WTC11 (cell line): Measurements from ENCODE around the gene ARPC5. TPM values are rescaled to one million over a fixed set of nuclear protein-coding genes. Genes with fewer than 3 reads are reported as not detected.

Experiments used
- ATAC-seq: fragments of 200-7000 bp; cut with Tn5 transposase; 2 replicates; pipeline ENCODE4 v1.10.0; 2021; ENCODE audit warnings: mild to moderate bottlenecking, moderate library complexity
- CTCF ChIA-PET: fragments of 300-600 bp; sonication (Branson Sonifier 250); formaldehyde crosslinking; loops from one replicate; lab custom pipeline; 2021; ENCODE audit warnings: antibody characterized with exemption; lab: Charles Lee
- POLR2A ChIA-PET: fragments of 350-600 bp; sonication (Branson Sonifier 250); formaldehyde crosslinking; loops from one replicate; lab custom pipeline; 2021; ENCODE audit warnings: antibody characterized with exemption; lab: Charles Lee
- DNase-seq: peaks from one replicate; pipeline ENCODE4 v3.0.0; 2021; ENCODE audit warnings: low spot score
- H3K27ac Mint-ChIP-seq: 2 replicates; pipeline ENCODE4 v1.8.0; 2021; ENCODE audit warnings: mixed read lengths
- H3K27me3 Mint-ChIP-seq: 2 replicates; pipeline ENCODE4 v1.8.0; 2021; ENCODE audit warnings: low read depth, mild to moderate bottlenecking, moderate library complexity, mixed read lengths
- H3K36me3 Mint-ChIP-seq: 2 replicates; pipeline ENCODE4 v1.8.0; 2021; ENCODE audit warnings: mixed read lengths
- H3K4me1 Mint-ChIP-seq: 2 replicates; pipeline ENCODE4 v1.8.0; 2022; ENCODE audit warnings: mixed read lengths
- H3K4me3 Mint-ChIP-seq: 2 replicates; pipeline ENCODE4 v1.8.0; 2021; ENCODE audit warnings: mild to moderate bottlenecking, moderate library complexity, mixed read lengths
- H3K9me3 Mint-ChIP-seq: 2 replicates; pipeline ENCODE4 v1.8.0; 2021; ENCODE audit warnings: mixed read lengths
- CREM ChIP-seq: sonication (generic); formaldehyde crosslinking; IDR thresholded peaks from 2 replicates; pipeline ENCODE4 v1.8.1; 2022; ENCODE audit warnings: mild to moderate bottlenecking, missing genetic modification reagents, moderate library complexity
- E2F5 ChIP-seq: sonication (generic); formaldehyde crosslinking; IDR thresholded peaks from 2 replicates; pipeline ENCODE4 v1.8.1; 2022; ENCODE audit warnings: mild to moderate bottlenecking, moderate library complexity, missing genetic modification reagents
- ELF4 ChIP-seq: sonication (generic); formaldehyde crosslinking; IDR thresholded peaks from 2 replicates; pipeline ENCODE4 v1.8.1; 2022; ENCODE audit warnings: low read depth, mild to moderate bottlenecking, moderate library complexity, missing genetic modification reagents
- FOXK1 ChIP-seq: sonication (generic); formaldehyde crosslinking; IDR thresholded peaks from 2 replicates; pipeline ENCODE4 v1.8.0; 2022; ENCODE audit warnings: mild to moderate bottlenecking, moderate library complexity, missing genetic modification reagents
- GRHL2 ChIP-seq: fragments of 250-450 bp; sonication (Bioruptor Pico); IDR thresholded peaks from 2 replicates; pipeline ENCODE4 v1.8.0; 2022; ENCODE audit warnings: mild to moderate bottlenecking, moderate library complexity; ENCODE audit not compliant: insufficient replicate concordance, severe bottlenecking
- GTF2I ChIP-seq: fragments of 250-450 bp; sonication (Bioruptor Pico); conservative IDR thresholded peaks from 2 replicates; pipeline ENCODE4 v1.4.0; 2021; ENCODE audit warnings: mild to moderate bottlenecking
- JAZF1 ChIP-seq: fragments of 250-450 bp; sonication (Bioruptor Pico); IDR thresholded peaks from 2 replicates; pipeline ENCODE4 v1.9.0; 2021; ENCODE audit warnings: moderate library complexity, mild to moderate bottlenecking, inconsistent platforms
- MXD4 ChIP-seq: fragments of 250-450 bp; sonication (Bioruptor Pico); IDR thresholded peaks from 2 replicates; pipeline ENCODE4 v1.8.0; 2021; ENCODE audit warnings: mild to moderate bottlenecking, moderate library complexity, borderline replicate concordance
- NFE2L1 ChIP-seq: sonication (generic); formaldehyde crosslinking; IDR thresholded peaks from 2 replicates; pipeline ENCODE4 v1.8.1; 2023; ENCODE audit warnings: missing genetic modification reagents
- NR1H2 ChIP-seq: sonication (generic); formaldehyde crosslinking; IDR thresholded peaks from 2 replicates; pipeline ENCODE4 v1.9.0; 2021; ENCODE audit warnings: mild to moderate bottlenecking, moderate library complexity, missing genetic modification reagents
- OVOL2 ChIP-seq: fragments of 250-450 bp; sonication (Bioruptor Pico); IDR thresholded peaks from 2 replicates; pipeline ENCODE4 v1.9.0; 2021; ENCODE audit warnings: mild to moderate bottlenecking, borderline replicate concordance
- PRRX2 ChIP-seq: fragments of 250-450 bp; sonication (Bioruptor Pico); IDR thresholded peaks from 2 replicates; pipeline ENCODE4 v1.8.0; 2021; ENCODE audit warnings: mild to moderate bottlenecking
- SMAD4 ChIP-seq: sonication (generic); formaldehyde crosslinking; IDR thresholded peaks from 2 replicates; pipeline ENCODE4 v1.8.0; 2022; ENCODE audit warnings: mild to moderate bottlenecking, missing genetic modification reagents
- SP1 ChIP-seq: sonication (generic); formaldehyde crosslinking; conservative IDR thresholded peaks from 2 replicates; pipeline ENCODE4 v1.8.1; 2022; ENCODE audit warnings: missing genetic modification reagents
- ZBTB43 ChIP-seq: sonication (generic); formaldehyde crosslinking; IDR thresholded peaks from 2 replicates; pipeline ENCODE4 v1.8.1; 2023; ENCODE audit warnings: mild to moderate bottlenecking, missing genetic modification reagents
- ZNF219 ChIP-seq: sonication (generic); formaldehyde crosslinking; IDR thresholded peaks from 2 replicates; pipeline ENCODE4 v1.8.0; 2023; ENCODE audit warnings: missing genetic modification reagents, mild to moderate bottlenecking, borderline replicate concordance
- ZNF232 ChIP-seq: sonication (generic); formaldehyde crosslinking; IDR thresholded peaks from 2 replicates; pipeline ENCODE4 v1.8.0; 2022; ENCODE audit warnings: mild to moderate bottlenecking, missing genetic modification reagents
- ZNF317 ChIP-seq: sonication (generic); formaldehyde crosslinking; IDR thresholded peaks from 2 replicates; pipeline ENCODE4 v1.8.1; 2023; ENCODE audit warnings: low read depth, mild to moderate bottlenecking, moderate library complexity, missing genetic modification reagents, borderline replicate concordance
- ZNF423 ChIP-seq: fragments of 250-450 bp; sonication (Bioruptor Pico); IDR thresholded peaks from 2 replicates; pipeline ENCODE4 v2.1.2; 2022; ENCODE audit warnings: mild to moderate bottlenecking, moderate library complexity
- total RNA-seq: library from RNA; stranded (reverse); gene quantifications from 3 replicates; pipeline ENCODE4 v1.2.3, GENCODE V29; 2021
- TF ChIP-seq, protein P1 (sequence below): fragments of 250-450 bp; sonication (Bioruptor Pico); IDR thresholded peaks from 2 replicates; pipeline ENCODE4 v1.9.0; 2021; ENCODE audit warnings: moderate library complexity, mild to moderate bottlenecking, inconsistent platforms, borderline replicate concordance
- TF ChIP-seq, protein P2 (sequence below): sonication (generic); formaldehyde crosslinking; IDR thresholded peaks from 2 replicates; pipeline ENCODE4 v1.8.0; 2022; ENCODE audit warnings: mild to moderate bottlenecking, missing genetic modification reagents
- TF ChIP-seq, protein P3 (sequence below): fragments of 250-450 bp; sonication (Bioruptor Pico); IDR thresholded peaks from 2 replicates; pipeline ENCODE4 v1.9.0; 2021; ENCODE audit warnings: mild to moderate bottlenecking
- TF ChIP-seq, protein P4 (sequence below): sonication (generic); formaldehyde crosslinking; IDR thresholded peaks from 2 replicates; pipeline ENCODE4 v1.8.1; 2023; ENCODE audit warnings: mild to moderate bottlenecking, missing genetic modification reagents, moderate library complexity

Gene ARPC5
- total RNA-seq, 1 experiment from 2014 or later: 51.7 TPM

- Mint-ChIP-seq H3K4me3 (no peak overlapping the region), H3K27ac (no peak overlapping the region), H3K9me3 (no peaks in the 10 kb centered on the region), H3K4me1 (0 out of 2 replicates have a peak, but pooled peaks cover 2% of the 10 kb centered on the region), H3K36me3 (no peaks in the 10 kb centered on the region), H3K27me3 (no peaks in the 10 kb centered on the region)
- DNase-seq (no peak), ATAC-seq (no peak)
- ChIA-PET CTCF (interaction anchor here (0.7 to 1.7 kb wide), 2 partner anchors 55 to 344 kb away, joined by 3 read pairs; no protein-coding TSS in a partner anchor), POLR2A (interaction anchor here (1.2 kb wide), 1 partner anchor 15 kb away, joined by 3 read pairs; no protein-coding TSS in a partner anchor)
- no peak for TF ChIP-seq NR1H2 (CRISPR knock-in tag)
- TF ChIP-seq PRRX2 (CRISPR knock-in tag): no peak
- TF ChIP-seq GRHL2 (CRISPR knock-in tag): no peak
- TF ChIP-seq, protein P1, sequence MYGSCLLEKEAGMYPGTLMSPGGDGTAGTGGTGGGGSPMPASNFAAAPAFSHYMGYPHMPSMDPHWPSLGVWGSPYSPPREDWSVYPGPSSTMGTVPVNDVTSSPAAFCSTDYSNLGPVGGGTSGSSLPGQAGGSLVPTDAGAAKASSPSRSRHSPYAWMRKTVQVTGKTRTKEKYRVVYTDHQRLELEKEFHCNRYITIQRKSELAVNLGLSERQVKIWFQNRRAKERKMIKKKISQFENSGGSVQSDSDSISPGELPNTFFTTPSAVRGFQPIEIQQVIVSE (CRISPR knock-in tag): no peak
- TF ChIP-seq ZNF219: no peak
- TF ChIP-seq, protein P2, sequence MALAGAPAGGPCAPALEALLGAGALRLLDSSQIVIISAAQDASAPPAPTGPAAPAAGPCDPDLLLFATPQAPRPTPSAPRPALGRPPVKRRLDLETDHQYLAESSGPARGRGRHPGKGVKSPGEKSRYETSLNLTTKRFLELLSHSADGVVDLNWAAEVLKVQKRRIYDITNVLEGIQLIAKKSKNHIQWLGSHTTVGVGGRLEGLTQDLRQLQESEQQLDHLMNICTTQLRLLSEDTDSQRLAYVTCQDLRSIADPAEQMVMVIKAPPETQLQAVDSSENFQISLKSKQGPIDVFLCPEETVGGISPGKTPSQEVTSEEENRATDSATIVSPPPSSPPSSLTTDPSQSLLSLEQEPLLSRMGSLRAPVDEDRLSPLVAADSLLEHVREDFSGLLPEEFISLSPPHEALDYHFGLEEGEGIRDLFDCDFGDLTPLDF (CRISPR knock-in tag): no peak
- TF ChIP-seq JAZF1 (CRISPR knock-in tag): no peak
Observed at GRCh38 chr1:183578856-183579255, 56.7 kb downstream of the ARPC5 start.

- no peak overlapping the region for H3K4me3 Mint-ChIP-seq
- CTCF ChIA-PET: interaction anchor here (0.7 to 1.0 kb wide), 2 partner anchors 15 to 343 kb away, joined by 3 read pairs; no protein-coding TSS in a partner anchor
- no peaks in the 10 kb centered on the region for H3K9me3 Mint-ChIP-seq
- no peak for ATAC-seq
- no peaks in the 10 kb centered on the region for H3K27me3 Mint-ChIP-seq
- H3K4me1 Mint-ChIP-seq: 0 out of 2 replicates have a peak, but pooled peaks cover 2% of the 10 kb centered on the region
- DNase-seq: no peak
- TF ChIP-seq E2F5 (CRISPR knock-in tag) (no peak), GTF2I (CRISPR knock-in tag) (no peak), SMAD4 (CRISPR knock-in tag) (no peak), FOXK1 (CRISPR knock-in tag) (no peak), ZBTB43 (CRISPR knock-in tag) (no peak), NFE2L1 (no peak), PRRX2 (CRISPR knock-in tag) (no peak), ZNF423 (no peak), JAZF1 (CRISPR knock-in tag) (no peak), MXD4 (CRISPR knock-in tag) (no peak), CREM (CRISPR knock-in tag) (no peak), OVOL2 (CRISPR knock-in tag) (no peak), ELF4 (CRISPR knock-in tag) (no peak), ZNF219 (no peak), ZNF317 (CRISPR knock-in tag) (no peak), GRHL2 (CRISPR knock-in tag) (no peak), SP1 (CRISPR knock-in tag) (no peak), ZNF232 (no peak)
- TF ChIP-seq, protein P3, sequence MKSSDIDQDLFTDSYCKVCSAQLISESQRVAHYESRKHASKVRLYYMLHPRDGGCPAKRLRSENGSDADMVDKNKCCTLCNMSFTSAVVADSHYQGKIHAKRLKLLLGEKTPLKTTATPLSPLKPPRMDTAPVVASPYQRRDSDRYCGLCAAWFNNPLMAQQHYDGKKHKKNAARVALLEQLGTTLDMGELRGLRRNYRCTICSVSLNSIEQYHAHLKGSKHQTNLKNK (CRISPR knock-in tag): no peak
- TF ChIP-seq, protein P4, sequence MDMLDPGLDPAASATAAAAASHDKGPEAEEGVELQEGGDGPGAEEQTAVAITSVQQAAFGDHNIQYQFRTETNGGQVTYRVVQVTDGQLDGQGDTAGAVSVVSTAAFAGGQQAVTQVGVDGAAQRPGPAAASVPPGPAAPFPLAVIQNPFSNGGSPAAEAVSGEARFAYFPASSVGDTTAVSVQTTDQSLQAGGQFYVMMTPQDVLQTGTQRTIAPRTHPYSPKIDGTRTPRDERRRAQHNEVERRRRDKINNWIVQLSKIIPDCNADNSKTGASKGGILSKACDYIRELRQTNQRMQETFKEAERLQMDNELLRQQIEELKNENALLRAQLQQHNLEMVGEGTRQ (CRISPR knock-in tag): no peak
- H3K36me3 Mint-ChIP-seq: no peaks in the 10 kb centered on the region
- POLR2A ChIA-PET: no interaction called here
- H3K27ac Mint-ChIP-seq: no peak overlapping the region
Observed at GRCh38 chr1:183577897-183578465, 57.6 kb downstream of the ARPC5 start.
